A549 (cell line): Measurements from ENCODE around the gene NAT10. TPM values are rescaled to one million over a fixed set of nuclear protein-coding genes. Genes with fewer than 3 reads are reported as not detected.
"Not testable (repeated sequence)": the region's sequence is repeated elsewhere in the genome, so short reads cannot be mapped to it uniquely, and the experiment has no call there.

Source experiments
- ATAC-seq, 2 experiments: fragments of 200-7000 bp in 1 of 2; fragments of >200 bp in 1 of 2; cut with Nextera tagmentation in 1 of 2; cut with Tn5 transposase in 1 of 2; 3 replicates each; pipeline versions ENCODE4 v1.8.0 to v1.9.1; 2018 to 2020; ENCODE audit warnings: mild to moderate bottlenecking in 1 of 2, moderate library complexity in 1 of 2
- CTCF ChIA-PET: fragments of 300-600 bp; sonication (Branson Sonifier 250); formaldehyde crosslinking; extraction: SDS; loops from one replicate; lab custom pipeline; 2021; ENCODE audit warnings: antibody characterized with exemption, inconsistent platforms; lab: Yijun Ruan, JAX
- POLR2A ChIA-PET: fragments of 350-600 bp; formaldehyde crosslinking; extraction: SDS; loops from one replicate; lab custom pipeline; 2021; ENCODE audit warnings: antibody characterized with exemption, inconsistent platforms; lab: Yijun Ruan, JAX
- DNase-seq, 2 experiments: peaks; one replicate each; pipeline versions ENCODE4 v3.0.0 to v3.0.0-alpha.2; 2011 to 2016; ENCODE audit warnings: low read depth in 1 of 2, low spot score in 1 of 2
- FAIRE-seq: peaks from 2 replicates; lab custom pipeline; 2011; peaks lifted over from hg19 to GRCh38; lab: Jason Lieb, UNC
- H3K27ac ChIP-seq, 2 experiments: fragments of >200 bp; sonication (Bioruptor Twin); formaldehyde crosslinking; 3 replicates each; pipeline ENCODE4 v1.5.1; 2016 to 2017
- H3K4me1 ChIP-seq: fragments of >200 bp; sonication (Bioruptor Twin); formaldehyde crosslinking; 3 replicates; pipeline ENCODE4 v1.6.1; 2016
- H3K4me2 ChIP-seq: fragments of >200 bp; sonication (Bioruptor Twin); formaldehyde crosslinking; 3 replicates; pipeline ENCODE4 v1.6.1; 2016
- H3K4me3 ChIP-seq: fragments of >200 bp; sonication (Bioruptor Twin); formaldehyde crosslinking; 3 replicates; pipeline ENCODE4 v1.5.1; 2016
- H3K9me3 ChIP-seq: fragments of >200 bp; sonication (Bioruptor Twin); formaldehyde crosslinking; 3 replicates; pipeline ENCODE4 v1.6.1; 2016
- CBX8 ChIP-seq: fragments of 200-600 bp; sonication (generic); IDR thresholded peaks from 2 replicates; pipeline ENCODE4 v1.6.1; 2016
- CTCF ChIP-seq: fragments of >200 bp; sonication (Bioruptor Twin); formaldehyde crosslinking; IDR thresholded peaks from 3 replicates; pipeline ENCODE4 v1.5.1; 2016
- E2F6 ChIP-seq: IDR thresholded peaks from 2 replicates; pipeline ENCODE4 v1.6.1; 2012; ENCODE audit warnings: low read depth, borderline replicate concordance
- EHMT2 ChIP-seq: fragments of 200-600 bp; sonication (generic); IDR thresholded peaks from 2 replicates; pipeline ENCODE4 v1.6.1; 2016; ENCODE audit warnings: antibody characterized with exemption, low read depth, mild to moderate bottlenecking, moderate library complexity
- FOSB ChIP-seq: fragments of 250-450 bp; sonication (Bioruptor Pico); IDR thresholded peaks from 2 replicates; pipeline ENCODE4 v1.5.0; 2020; ENCODE audit warnings: mild to moderate bottlenecking, moderate library complexity
- GATA3 ChIP-seq: IDR thresholded peaks from 2 replicates; pipeline ENCODE4 v1.6.1; 2012; ENCODE audit warnings: borderline replicate concordance
- HMGXB4 ChIP-seq: fragments of 250-450 bp; sonication (Bioruptor Pico); IDR thresholded peaks from 2 replicates; pipeline ENCODE4 v1.5.0; 2021; ENCODE audit warnings: mild to moderate bottlenecking, moderate library complexity, borderline replicate concordance
- HOXB13 ChIP-seq: fragments of 250-450 bp; sonication (Bioruptor Pico); IDR thresholded peaks from 2 replicates; pipeline ENCODE4 v1.5.0; 2020; ENCODE audit warnings: low read depth, mild to moderate bottlenecking, moderate library complexity
- JUN ChIP-seq, 2 experiments: fragments of >200 bp; sonication (Bioruptor Twin); formaldehyde crosslinking; IDR thresholded peaks; 2 replicates in 1 of 2; 3 replicates in 1 of 2; pipeline ENCODE4 v1.6.1; 2016 to 2017
- MAX ChIP-seq: IDR thresholded peaks from 2 replicates; pipeline ENCODE4 v1.6.1; 2012
- MAZ ChIP-seq: fragments of 150-350 bp; IDR thresholded peaks from 2 replicates; pipeline ENCODE4 v1.6.1; 2014; ENCODE audit warnings: antibody characterized with exemption, low read depth, low read length, borderline replicate concordance
- MYC ChIP-seq: IDR thresholded peaks from 2 replicates; pipeline ENCODE4 v1.6.1; 2012; ENCODE audit warnings: mild to moderate bottlenecking, inconsistent platforms, low read length, improper control_type of control experiment, borderline replicate concordance
- NFE2L2 ChIP-seq: fragments of 150-350 bp; conservative IDR thresholded peaks from 2 replicates; pipeline ENCODE4 v1.6.1; 2014; ENCODE audit warnings: low read length
- PBX3 ChIP-seq: IDR thresholded peaks from 2 replicates; pipeline ENCODE4 v1.6.1; 2012
- PHF8 ChIP-seq: fragments of 200-600 bp; sonication (generic); IDR thresholded peaks from 2 replicates; pipeline ENCODE4 v1.6.1; 2016; ENCODE audit warnings: low read depth, mild to moderate bottlenecking, antibody characterized with exemption, moderate library complexity, borderline replicate concordance
- POLR2A ChIP-seq: IDR thresholded peaks from 2 replicates; pipeline ENCODE4 v1.6.1; 2012; ENCODE audit warnings: mild to moderate bottlenecking, low read length
- RFX5 ChIP-seq: fragments of 450-650 bp; IDR thresholded peaks from 2 replicates; pipeline ENCODE4 v1.7.1; 2014; ENCODE audit warnings: antibody characterized with exemption, mild to moderate bottlenecking, moderate library complexity
- RNF2 ChIP-seq: fragments of 200-600 bp; sonication (generic); IDR thresholded peaks from 2 replicates; pipeline ENCODE4 v1.6.1; 2016; ENCODE audit warnings: low read depth, mild to moderate bottlenecking, antibody characterized with exemption, moderate library complexity, borderline replicate concordance
- SMC3 ChIP-seq: fragments of >200 bp; sonication (Bioruptor Twin); formaldehyde crosslinking; IDR thresholded peaks from 3 replicates; pipeline ENCODE4 v1.6.1; 2018; ENCODE audit warnings: inconsistent platforms
- TFCP2L1 ChIP-seq: fragments of 250-450 bp; sonication (Bioruptor Pico); IDR thresholded peaks from 2 replicates; pipeline ENCODE4 v1.5.0; 2021; ENCODE audit warnings: mild to moderate bottlenecking
- ZFP36 ChIP-seq: fragments of 450-650 bp; IDR thresholded peaks from 2 replicates; pipeline ENCODE4 v1.6.1; 2014; ENCODE audit warnings: borderline replicate concordance; ENCODE audit not compliant: partially characterized antibody
- ZSCAN20 ChIP-seq: fragments of 250-450 bp; sonication (Bioruptor Pico); IDR thresholded peaks from 2 replicates; pipeline ENCODE4 v1.8.0; 2022; ENCODE audit warnings: mild to moderate bottlenecking, moderate library complexity
- WGBS: methylation state at CpG from one replicate; pipeline ENCODE4 v1.1.6; 2017; ENCODE audit errors: missing lambda C conversion rate; 5-methylcytosine and 5-hydroxymethylcytosine counted together
- polyA plus RNA-seq, 4 experiments: library from polyadenylated mRNA; depleted of rRNA in 3 of 4; stranded (reverse); fragments of >200 nt; fragmentation: RNase III in 1 of 4; extraction: RNeasy Plus Mini Kit Qiagen cat#74134 plus additional on column Dnase treatment in 1 of 4; gene quantifications; 2 replicates in 3 of 4; 3 replicates in 1 of 4; pipeline ENCODE4 v1.2.3, GENCODE V29; 2011 to 2017

Gene NAT10
- polyA plus RNA-seq, 2 of the 4 experiments (the other 2 are of a cell fraction), result 38.6 to 59.3 TPM

GRCh38 chr11:34068111-34068510, 37.3 kb upstream of the NAT10 start (continued):
- TF ChIP-seq PBX3 (no peak), MYC (no peak)

- WGBS, result 92% methylated on average over 8 of the region's 8 CpGs
- H3K9me3 ChIP-seq, H3K27ac ChIP-seq, H3K4me2 ChIP-seq, DNase-seq, H3K4me3 ChIP-seq, FAIRE-seq, POLR2A ChIA-PET, ATAC-seq: not testable (repeated sequence)
- peaks cover 22% of the 10 kb centered on the region for H3K4me1 ChIP-seq
- CTCF ChIA-PET, result interaction anchor here (0.8 to 2.6 kb wide), 6 partner anchors 13 to 290 kb away, joined by 3 to 8 read pairs (median 4); no protein-coding TSS in a partner anchor
These were observed 34.1 kb upstream of the NAT10 start for GRCh38 chr11:34071306-34071705.

GRCh38 chr11:34072041-34072440, 33.4 kb upstream of the NAT10 start:
- TF ChIP-seq HMGXB4 (CRISPR knock-in tag) (no peak), SMC3 (no peak), NFE2L2 (no peak), GATA3 (no peak), EHMT2 (no peak), POLR2A (no peak), MAZ (no peak), RNF2 (no peak), E2F6 (no peak), ZSCAN20 (CRISPR knock-in tag) (no peak), MAX (no peak), TFCP2L1 (CRISPR knock-in tag) (no peak), ZFP36 (no peak), CTCF (no peak), PHF8 (no peak), CBX8 (no peak), HOXB13 (CRISPR knock-in tag) (no peak), JUN (IDR thresholded peaks at IDR 0.05) (no peak), RFX5 (no peak), FOSB (no peak)
- TF ChIP-seq, all 56 proteins: peak for 0
- CTCF ChIA-PET, result interaction anchor here (0.9 to 2.6 kb wide), 4 partner anchors 25 to 289 kb away, joined by 3 to 8 read pairs (median 4); no protein-coding TSS in a partner anchor

More at GRCh38 chr11:34072041-34072440, 33.4 kb upstream of the NAT10 start:
- no peaks in the 10 kb centered on the region for H3K9me3 ChIP-seq
- H3K27ac ChIP-seq, result no peak overlapping the region
- H3K4me2 ChIP-seq, result no peak overlapping the region
- H3K4me3 ChIP-seq, result no peak overlapping the region
- H3K4me1 ChIP-seq, result peaks cover 16% of the 10 kb centered on the region
- POLR2A ChIA-PET, result no interaction called here
- ATAC-seq, result no peak
- 82% methylated on average over 3 of the region's 3 CpGs for WGBS
- DNase-seq, result no peak
- no peak for FAIRE-seq
